NB4 (cell line): ENCODE results near the gene PSMB2.

Source experiments
- DNase-seq: peaks from one replicate; pipeline ENCODE4 v3.0.0; 2010; ENCODE audit warnings: low read depth
- H3K4me3 ChIP-seq: one replicate; pipeline ENCODE4 v1.5.1; 2011; ENCODE audit warnings: mild to moderate bottlenecking, low read depth, low read length, moderate library complexity
- MAX ChIP-seq: IDR thresholded peaks from 2 replicates; pipeline ENCODE4 v1.6.1; 2011; ENCODE audit warnings: low read depth, low read length
- MYC ChIP-seq: IDR thresholded peaks from 2 replicates; pipeline ENCODE4 v1.6.1; 2011; ENCODE audit warnings: low read depth, low read length
- POLR2A ChIP-seq: IDR thresholded peaks from 2 replicates; pipeline ENCODE4 v1.6.1; 2011; ENCODE audit warnings: mild to moderate bottlenecking; ENCODE audit not compliant: insufficient read length; ENCODE audit errors: extremely low read depth
- TF ChIP-seq, protein P1 (sequence below): IDR thresholded peaks from one replicate; pipeline ENCODE4 v1.5.1; 2012; ENCODE audit warnings: low read depth, low read length

Gene PSMB2

GRCh38 chr1:35605071-35605866 is 36.1 kb downstream of the PSMB2 start:
- no peak overlapping the region for H3K4me3 ChIP-seq
- no peak for DNase-seq
- no peak for TF ChIP-seq MAX
- TF ChIP-seq, protein P1, sequence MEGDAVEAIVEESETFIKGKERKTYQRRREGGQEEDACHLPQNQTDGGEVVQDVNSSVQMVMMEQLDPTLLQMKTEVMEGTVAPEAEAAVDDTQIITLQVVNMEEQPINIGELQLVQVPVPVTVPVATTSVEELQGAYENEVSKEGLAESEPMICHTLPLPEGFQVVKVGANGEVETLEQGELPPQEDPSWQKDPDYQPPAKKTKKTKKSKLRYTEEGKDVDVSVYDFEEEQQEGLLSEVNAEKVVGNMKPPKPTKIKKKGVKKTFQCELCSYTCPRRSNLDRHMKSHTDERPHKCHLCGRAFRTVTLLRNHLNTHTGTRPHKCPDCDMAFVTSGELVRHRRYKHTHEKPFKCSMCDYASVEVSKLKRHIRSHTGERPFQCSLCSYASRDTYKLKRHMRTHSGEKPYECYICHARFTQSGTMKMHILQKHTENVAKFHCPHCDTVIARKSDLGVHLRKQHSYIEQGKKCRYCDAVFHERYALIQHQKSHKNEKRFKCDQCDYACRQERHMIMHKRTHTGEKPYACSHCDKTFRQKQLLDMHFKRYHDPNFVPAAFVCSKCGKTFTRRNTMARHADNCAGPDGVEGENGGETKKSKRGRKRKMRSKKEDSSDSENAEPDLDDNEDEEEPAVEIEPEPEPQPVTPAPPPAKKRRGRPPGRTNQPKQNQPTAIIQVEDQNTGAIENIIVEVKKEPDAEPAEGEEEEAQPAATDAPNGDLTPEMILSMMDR = no peak
- no peak for TF ChIP-seq POLR2A
- TF ChIP-seq MYC = no peak

- no peak overlapping the region for H3K4me3 ChIP-seq
- TF ChIP-seq POLR2A = no peak
- TF ChIP-seq MYC = no peak
- TF ChIP-seq, protein P1 = no peak
- TF ChIP-seq MAX = no peak
- no peak for DNase-seq
Observed at GRCh38 chr1:35603941-35604340, 37.4 kb downstream of the PSMB2 start.

GRCh38 chr1:35603468-35603867 is 37.9 kb downstream of the PSMB2 start:
- H3K4me3 ChIP-seq = no peak overlapping the region
- DNase-seq = no peak
- no peak for TF ChIP-seq MAX
- TF ChIP-seq POLR2A = no peak
- TF ChIP-seq, protein P1 = no peak
- TF ChIP-seq MYC = no peak

- TF ChIP-seq, protein P1 = no peak
- TF ChIP-seq POLR2A = no peak
- no peak for TF ChIP-seq MAX
- no peak for TF ChIP-seq MYC
- H3K4me3 ChIP-seq = no peak overlapping the region
- DNase-seq = no peak
Observed at GRCh38 chr1:35600593-35600992, 40.7 kb downstream of the PSMB2 start.

- DNase-seq = no peak
- no peak for TF ChIP-seq MAX
- no peak for TF ChIP-seq POLR2A
- H3K4me3 ChIP-seq = no peak overlapping the region
Observed at GRCh38 chr1:35599411-35599810, 41.9 kb downstream of the PSMB2 start.

DNA sequence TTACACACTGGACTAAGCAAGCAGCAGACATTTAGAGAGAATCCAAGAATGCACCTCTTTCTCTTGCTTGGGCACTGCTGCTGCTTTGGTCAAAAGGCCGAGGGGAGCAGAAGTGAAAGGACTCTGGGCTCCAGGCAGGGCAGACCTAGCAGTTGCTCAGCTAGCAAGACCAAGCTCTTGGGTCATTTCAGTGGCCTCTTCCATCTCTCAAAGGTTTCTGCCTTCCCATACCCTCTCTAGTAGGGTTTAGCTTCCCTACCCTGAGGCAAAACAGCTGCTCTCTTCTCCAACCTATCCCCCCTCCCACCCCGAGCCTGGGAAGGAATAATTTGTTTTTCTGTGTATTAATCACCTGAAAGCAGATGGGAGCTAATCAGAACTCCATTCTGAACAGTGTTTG is 42.4 kb downstream of the PSMB2 start:
- TF ChIP-seq MAX (no peak), POLR2A (no peak), MYC (no peak)
- TF ChIP-seq, protein P1 = no peak
- DNase-seq = no peak
- H3K4me3 ChIP-seq = no peak overlapping the region
